ENCODE measurements around the gene CD93. TPM values are rescaled to one million over a fixed set of nuclear protein-coding genes. Genes with fewer than 3 reads are reported as not detected.

CD93 gene
- total and polyA plus RNA-seq, 2 of the 8 experiments (the other 6 are each of a cell fraction or from before 2014, with no cell fraction given), result under 0.01 to 0.07 TPM

DNA sequence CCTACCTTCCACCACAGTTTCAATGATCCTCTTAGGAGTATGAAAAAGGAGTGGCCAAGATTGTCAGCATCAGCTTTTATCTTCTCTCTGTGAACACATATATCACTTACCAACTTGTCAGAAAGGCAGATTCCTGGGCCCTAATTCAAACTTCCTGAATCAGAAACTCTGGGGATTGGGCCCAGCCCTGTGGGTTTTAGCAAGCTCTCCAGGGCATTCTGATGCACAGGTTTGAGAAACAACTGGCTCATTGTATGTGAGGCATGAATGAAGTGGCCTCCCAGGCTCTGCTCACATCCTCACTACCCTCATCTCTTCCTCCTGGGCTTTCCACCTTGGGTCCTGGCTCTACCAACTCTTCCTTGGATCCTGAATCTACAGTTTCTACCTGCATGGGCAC is 23.5 kb downstream of the CD93 start:
- H4K8ac ChIP-seq (ENCODE audit: extremely low read depth, insufficient read depth, low read length), result no peak overlapping the region
- CTCF ChIA-PET (ENCODE audit: partially characterized antibody), result interaction anchor here (0.6 to 11.7 kb wide), 16 partner anchors 10 to 694 kb away, joined by 3 to 90 read pairs (median 5); partner anchors contain the start of gene THBD
- no peak overlapping the region for H3K14ac ChIP-seq (ENCODE audit: insufficient read length)
- no peak overlapping the region for H3K23ac ChIP-seq (ENCODE audit: insufficient read length)
- H3K79me1 ChIP-seq (ENCODE audit: low read depth, low read length), result no peaks in the 10 kb centered on the region
- H2BK12ac ChIP-seq (ENCODE audit: low read depth, low read length), result peak overlapping the region; percentile 4; the same call in 1 of the 2 replicates
- H3K9ac ChIP-seq (replicated peaks in 1 of 4; ENCODE audit: extremely low read depth in 1 of 4, low read depth in 3 of 4, low read length in 3 of 4), result no peak overlapping the region
- H4K20me1 ChIP-seq (replicated peaks in 1 of 2; ENCODE audit: control insufficient read depth in 1 of 2, insufficient read depth in 2 of 2, low read length in 2 of 2), result no peaks in the 10 kb centered on the region
- peak overlapping the region; percentile 19; the same call in 1 of the 2 replicates for H2AK5ac ChIP-seq (ENCODE audit: low read depth, low read length)
- H2BK15ac ChIP-seq (ENCODE audit: low read length), result peak overlapping the region; percentile 31; the same call in 1 of the 2 replicates
- POLR2A ChIA-PET (ENCODE audit: partially characterized antibody), result interaction anchor here (0.8 to 2.4 kb wide), 2 partner anchors 12 to 287 kb away, joined by 3 to 13 read pairs; no protein-coding TSS in a partner anchor
- peak overlapping the region; percentile 9 to 36; a peak in 2 of 4 replicates for H3K4me2 ChIP-seq (ENCODE audit: insufficient read depth in 1 of 2, low read depth in 2 of 2, low read length in 2 of 2)
- FAIRE-seq (no peak), DNase-seq (ENCODE audit: low read depth in 1 of 2, low spot score in 2 of 2) (no peak)
- H2AFZ ChIP-seq (ENCODE audit: low read length), result no peak overlapping the region
- H3K4me1 ChIP-seq (replicated peaks in 1 of 4; ENCODE audit: control insufficient read depth in 3 of 4, insufficient read depth in 4 of 4, low read length in 3 of 4), result peaks cover 0 to 9% (median 4%) of the 10 kb centered on the region in 4 experiments; a peak in 5 of 7 replicates
- H3K9me3 ChIP-seq (ENCODE audit: insufficient read depth in 2 of 2, low read depth in 1 of 2, low read length in 1 of 2), result no peaks in the 10 kb centered on the region
- no peak overlapping the region for H3K4me3 ChIP-seq (ENCODE audit: extremely low read depth in 1 of 4, insufficient read depth in 2 of 4, low read depth in 3 of 4, low read length in 4 of 4)
- H3K79me2 ChIP-seq (ENCODE audit: control insufficient read depth in 1 of 2, insufficient read depth in 2 of 2, low read length in 2 of 2), result no peaks in the 10 kb centered on the region
- H3K27ac ChIP-seq (ENCODE audit: low read depth, low read length), result 0 out of 2 replicates have a peak overlapping the region, but pooled peaks have one; percentile 4
- no peak overlapping the region for H4K5ac ChIP-seq (ENCODE audit: insufficient read length, low read depth, low read length)
- no peak overlapping the region for H3K4ac ChIP-seq (replicated peaks; ENCODE audit: insufficient read length, low read depth, low read length)
- no peaks in the 10 kb centered on the region for H3K23me2 ChIP-seq (ENCODE audit: low read depth, low read length)
- no peak overlapping the region for H4K91ac ChIP-seq (replicated peaks; ENCODE audit: insufficient read length, low read length)
- H3K18ac ChIP-seq (ENCODE audit: extremely low read depth, low read length), result no peak overlapping the region
- H2BK5ac ChIP-seq (ENCODE audit: low read depth, low read length), result peak overlapping the region; percentile 80; the same call in 1 of the 2 replicates
- no peaks in the 10 kb centered on the region for H3K36me3 ChIP-seq (ENCODE audit: control insufficient read depth in 2 of 4, insufficient read depth in 4 of 4, low read length in 3 of 4)
- H2BK120ac ChIP-seq (replicated peaks; ENCODE audit: low read depth, low read length), result peak overlapping the region; percentile 7
- H3K56ac ChIP-seq (replicated peaks; ENCODE audit: insufficient read length, low read depth, low read length), result no peak overlapping the region
- peak overlapping the region; percentile 29 for H2BK20ac ChIP-seq (ENCODE audit: low read length)
- no peaks in the 10 kb centered on the region for H3K27me3 ChIP-seq (replicated peaks in 1 of 4; ENCODE audit: control insufficient read depth in 3 of 4, extremely low read depth in 1 of 4, insufficient read depth in 3 of 4, low read length in 3 of 4)
- TF ChIP-seq, protein P1, sequence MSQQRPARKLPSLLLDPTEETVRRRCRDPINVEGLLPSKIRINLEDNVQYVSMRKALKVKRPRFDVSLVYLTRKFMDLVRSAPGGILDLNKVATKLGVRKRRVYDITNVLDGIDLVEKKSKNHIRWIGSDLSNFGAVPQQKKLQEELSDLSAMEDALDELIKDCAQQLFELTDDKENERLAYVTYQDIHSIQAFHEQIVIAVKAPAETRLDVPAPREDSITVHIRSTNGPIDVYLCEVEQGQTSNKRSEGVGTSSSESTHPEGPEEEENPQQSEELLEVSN (IDR thresholded peaks at IDR 0.05), result no peak
- no peak for TF ChIP-seq SP2 (IDR thresholded peaks at IDR 0.05; ENCODE audit: low read length)
- no peak for TF ChIP-seq FOSL1 (IDR thresholded peaks at IDR 0.05; ENCODE audit: insufficient read depth, low read depth, low read length)
- TF ChIP-seq TBP (IDR thresholded peaks at IDR 0.05; ENCODE audit: low read depth, low read length), result no peak
- TF ChIP-seq, protein P2, sequence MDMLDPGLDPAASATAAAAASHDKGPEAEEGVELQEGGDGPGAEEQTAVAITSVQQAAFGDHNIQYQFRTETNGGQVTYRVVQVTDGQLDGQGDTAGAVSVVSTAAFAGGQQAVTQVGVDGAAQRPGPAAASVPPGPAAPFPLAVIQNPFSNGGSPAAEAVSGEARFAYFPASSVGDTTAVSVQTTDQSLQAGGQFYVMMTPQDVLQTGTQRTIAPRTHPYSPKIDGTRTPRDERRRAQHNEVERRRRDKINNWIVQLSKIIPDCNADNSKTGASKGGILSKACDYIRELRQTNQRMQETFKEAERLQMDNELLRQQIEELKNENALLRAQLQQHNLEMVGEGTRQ (IDR thresholded peaks at IDR 0.05; ENCODE audit: low read length), result no peak

Measured in H1 (cell line).